Stimulated activated CD4-positive, alpha-beta T cell treated with anti-CD3 and anti-CD28 coated beads, Interleukin-1b, Interleukin-23, amount 100 ng/mL, for 4 hours (primary cell): ENCODE data around the gene ANTXR1.

Experiments
- DNase-seq, 2 donors: peaks; one replicate each; pipeline ENCODE4 v3.0.0-alpha.2; 2020; ENCODE audit warnings: low read depth in 2 of 2

The ANTXR1 gene

DNA sequence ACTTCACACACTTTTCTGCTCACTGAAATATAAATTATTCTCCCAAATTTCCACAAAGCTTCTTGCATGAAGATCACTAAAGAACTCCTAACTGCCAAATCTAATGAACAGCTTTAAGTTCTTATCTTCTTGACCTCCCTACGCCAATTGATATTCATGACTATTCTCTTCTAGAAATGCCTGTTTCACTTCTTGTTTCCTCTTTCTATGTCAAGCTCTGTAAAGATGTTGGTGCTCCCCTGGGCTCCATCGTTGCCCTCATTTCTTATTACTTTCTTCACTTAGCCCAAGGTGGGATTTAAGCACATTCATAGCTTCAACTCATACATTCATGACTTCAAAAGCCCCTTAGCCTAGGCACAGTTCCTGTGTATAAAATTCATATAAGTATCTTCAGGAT lies 9.2 kb upstream of the ANTXR1 start:
- DNase-seq = no peak

GRCh38 chr2:69007169-69007568 lies 5.8 kb upstream of the ANTXR1 start:
- DNase-seq = no peak

DNA sequence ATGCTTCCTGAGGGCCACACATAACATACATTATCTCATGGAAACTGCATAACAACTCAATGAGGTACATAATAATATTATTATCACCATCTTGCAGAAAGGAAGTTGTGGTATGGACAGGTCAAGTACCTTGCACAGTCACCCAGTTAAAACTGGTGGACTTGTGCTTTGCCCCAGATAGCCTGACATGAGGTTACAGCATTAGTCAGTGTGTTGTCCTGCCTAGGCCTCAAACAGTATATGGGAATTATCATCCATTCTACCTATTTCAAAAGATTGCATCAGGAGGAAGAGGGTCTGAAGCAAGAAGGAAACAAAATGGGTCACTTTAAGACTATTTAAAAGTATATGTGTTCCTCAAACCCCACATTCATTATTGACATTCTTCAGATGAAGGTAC lies 5.4 kb upstream of the ANTXR1 start:
- no peak for DNase-seq

- DNase-seq = no peak
Observed at GRCh38 chr2:69010437-69011194, 2.4 kb upstream of the ANTXR1 start.

- DNase-seq = no peak
Observed at GRCh38 chr2:69011611-69012157, 1.3 kb upstream of the ANTXR1 start.

DNA sequence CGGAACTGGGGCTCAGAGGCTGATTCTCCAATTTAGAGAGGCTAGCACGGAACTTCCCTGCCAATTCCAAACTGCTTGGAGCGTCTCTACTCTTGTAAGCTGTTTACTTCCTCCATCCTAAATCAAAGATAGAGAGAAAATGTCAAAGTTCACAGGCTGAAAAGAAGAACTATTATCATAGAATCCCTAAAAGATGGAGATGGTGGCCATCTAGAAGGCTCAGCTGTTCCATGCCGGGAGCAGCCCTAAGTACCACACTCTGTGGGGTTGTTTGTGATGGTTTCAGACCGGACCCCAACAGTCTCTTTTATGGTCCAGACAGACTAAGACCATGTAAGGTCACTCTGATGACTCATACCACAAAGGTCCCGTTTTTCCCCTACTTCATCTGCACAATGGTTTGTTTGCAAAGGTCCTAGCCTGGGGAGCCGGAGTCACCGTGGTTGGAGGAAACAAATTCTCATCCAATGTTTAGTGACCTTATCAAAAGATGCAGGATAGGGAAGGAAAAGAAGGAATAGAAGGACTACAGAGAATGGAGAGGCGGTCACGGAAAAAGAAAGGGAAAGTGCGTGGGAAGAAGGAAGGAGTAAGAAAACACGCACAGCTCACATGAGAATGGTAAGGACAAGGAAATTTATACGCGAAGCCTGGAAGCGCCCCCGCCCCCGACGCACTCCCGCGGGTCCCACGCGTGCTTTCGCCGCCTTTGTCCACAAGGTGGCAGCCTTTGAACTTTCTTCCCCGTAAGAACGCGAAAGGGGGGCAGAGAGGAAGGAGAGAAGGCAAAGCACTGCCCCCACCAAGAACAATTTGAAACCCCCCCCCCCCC lies 453 bp upstream of the ANTXR1 start:
- peak; percentile 22 to 42 for DNase-seq

DNA sequence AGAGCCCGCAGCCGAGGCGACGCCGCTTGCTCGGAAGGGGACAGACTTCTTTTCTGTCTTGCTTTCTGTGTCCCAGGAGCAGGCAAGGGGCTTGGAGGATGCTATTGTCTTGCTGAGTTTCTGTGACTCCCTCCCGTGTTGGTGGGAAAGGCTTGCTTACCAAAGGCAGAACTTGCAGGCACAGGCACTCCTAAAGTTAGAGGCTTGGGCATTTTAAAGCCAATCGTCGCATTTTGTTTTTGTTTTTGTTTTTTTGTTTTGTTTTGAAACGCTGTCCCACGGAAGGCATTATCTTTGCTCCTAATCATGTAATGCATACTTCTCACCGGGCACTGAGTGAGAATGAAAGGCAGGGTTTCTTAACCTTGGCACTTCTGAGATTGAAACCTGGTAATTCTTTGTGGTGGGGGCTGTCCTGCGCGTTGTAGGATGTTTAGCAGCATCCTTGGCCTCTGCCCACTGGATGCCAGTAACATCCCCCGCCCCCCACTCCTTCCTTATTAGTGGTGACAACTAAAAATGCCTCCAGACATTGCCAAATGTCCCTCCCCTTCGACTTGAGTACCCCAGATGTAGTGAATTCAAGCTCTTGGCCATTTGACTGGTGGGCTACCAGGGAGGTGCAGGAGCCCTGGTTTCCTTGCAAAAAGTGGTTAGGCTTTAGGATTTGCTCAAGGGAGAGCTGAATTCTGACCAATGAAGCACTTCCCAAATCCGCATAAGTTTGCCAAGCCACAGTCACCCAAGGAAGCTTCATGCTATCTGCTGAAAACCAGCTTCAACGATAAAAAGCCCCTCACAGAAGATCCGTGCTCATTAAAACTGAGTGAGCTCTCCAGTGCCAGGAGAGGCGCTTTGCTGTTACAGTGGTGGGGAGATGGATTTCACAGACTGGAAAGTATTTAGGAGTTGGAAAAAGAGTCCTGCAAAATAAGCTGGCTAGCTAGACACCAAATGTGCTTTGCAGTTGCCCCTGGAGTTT lies 1.2 kb downstream of the ANTXR1 start:
- DNase-seq = no peak

DNA sequence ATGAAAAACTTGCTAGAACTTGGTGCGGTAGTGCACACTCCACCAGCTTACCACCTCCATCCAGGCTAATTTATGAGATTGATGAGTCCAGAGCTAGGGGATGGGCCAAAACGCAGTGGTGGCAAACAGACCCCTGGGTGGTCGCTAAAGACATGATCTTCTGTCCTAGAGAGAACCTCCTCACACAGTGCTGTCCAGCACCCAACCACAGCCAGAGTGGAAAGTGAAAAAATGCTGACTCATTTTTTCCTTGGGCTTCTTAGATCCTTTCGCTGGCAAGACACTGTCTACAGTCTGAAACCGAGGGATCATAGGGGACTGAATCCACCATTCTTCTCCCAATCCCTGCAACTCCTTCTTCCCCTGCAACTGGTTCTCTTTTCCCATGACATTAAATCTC lies 4.1 kb downstream of the ANTXR1 start:
- DNase-seq = no peak

DNA sequence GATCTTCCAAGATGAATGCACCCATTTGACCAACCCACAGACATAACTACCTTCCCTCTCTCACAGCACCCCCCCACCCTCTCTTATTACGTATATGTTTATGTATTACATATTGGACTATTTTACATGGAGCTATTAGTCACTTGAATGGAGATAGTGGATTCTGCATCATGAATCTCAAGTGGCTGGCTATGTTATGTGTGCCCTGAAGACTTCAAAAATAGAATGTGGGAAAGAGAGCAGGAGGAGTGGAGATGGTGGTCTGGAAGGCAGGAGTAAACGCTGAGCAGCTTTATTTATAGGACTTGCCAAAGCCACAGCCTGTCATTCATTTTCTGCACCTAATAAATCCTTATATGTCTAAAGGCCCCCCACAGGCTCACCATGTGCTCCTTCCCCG lies 4.9 kb downstream of the ANTXR1 start:
- no peak for DNase-seq

DNA sequence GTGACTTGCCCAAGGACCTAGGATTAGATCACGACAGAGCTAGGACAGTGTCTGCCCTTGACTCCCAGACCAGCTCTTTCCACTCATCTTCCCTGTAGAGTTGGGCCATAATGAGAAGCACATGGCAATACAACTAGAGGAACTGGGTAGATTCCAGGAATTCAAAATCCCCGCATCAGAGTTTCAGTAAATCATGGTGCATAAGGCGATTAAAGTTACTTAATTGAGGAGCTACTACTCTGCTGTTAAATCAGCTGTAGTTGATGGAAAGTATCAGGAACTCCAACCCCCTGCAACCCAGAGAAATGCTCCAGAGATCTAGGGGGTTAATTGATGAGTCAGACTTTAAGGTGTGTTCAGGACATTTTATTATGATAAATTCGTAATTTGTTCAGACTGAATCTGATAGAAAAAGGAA lies 5.7 kb downstream of the ANTXR1 start:
- no peak for DNase-seq

DNA sequence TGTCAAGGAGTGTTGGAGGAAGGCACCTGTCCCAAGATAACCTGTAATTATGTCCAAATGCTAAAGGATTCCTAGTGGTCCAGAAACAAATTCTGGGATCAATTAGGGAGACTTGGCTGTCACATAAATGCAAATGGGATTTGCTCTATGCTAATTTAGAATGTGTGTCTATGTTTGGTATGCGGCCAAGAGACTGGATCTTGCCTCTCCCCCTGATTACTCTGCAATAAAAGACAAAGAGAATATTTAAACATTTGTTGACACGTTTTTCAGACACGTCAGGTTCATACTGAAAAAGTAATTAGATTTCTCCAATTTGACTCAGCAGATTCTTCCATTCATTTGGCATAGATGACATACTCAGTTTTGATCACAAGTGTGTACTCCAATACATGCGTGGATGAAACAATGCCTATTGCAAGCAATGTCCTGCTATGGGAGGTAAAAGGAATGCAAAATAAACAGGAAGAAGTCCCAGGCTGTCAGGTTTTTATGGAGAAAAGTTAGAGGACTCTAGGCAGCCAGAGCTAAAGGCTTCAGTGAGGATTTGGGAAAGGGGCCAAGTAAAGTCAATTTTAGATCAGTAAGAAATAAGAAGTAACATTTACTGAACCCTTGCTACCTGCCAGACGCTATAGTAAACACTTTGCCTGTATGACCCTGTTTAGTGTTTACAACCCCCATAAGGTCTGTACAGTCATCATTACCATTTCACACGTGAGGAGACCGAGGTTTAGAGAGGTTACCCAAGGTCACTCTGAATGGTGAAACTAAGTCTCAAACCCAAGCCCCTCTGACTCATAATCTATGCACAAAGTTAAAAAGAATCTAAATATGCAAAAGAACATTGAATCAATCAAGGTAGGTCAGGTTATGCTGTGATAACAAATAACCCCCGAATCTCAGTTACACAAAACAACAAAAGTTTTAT lies 7.8 kb downstream of the ANTXR1 start:
- DNase-seq = no peak

GRCh38 chr2:69021727-69022126 lies 8.7 kb downstream of the ANTXR1 start:
- DNase-seq = no peak

GRCh38 chr2:69022548-69022947 lies 9.6 kb downstream of the ANTXR1 start:
- no peak for DNase-seq

DNA sequence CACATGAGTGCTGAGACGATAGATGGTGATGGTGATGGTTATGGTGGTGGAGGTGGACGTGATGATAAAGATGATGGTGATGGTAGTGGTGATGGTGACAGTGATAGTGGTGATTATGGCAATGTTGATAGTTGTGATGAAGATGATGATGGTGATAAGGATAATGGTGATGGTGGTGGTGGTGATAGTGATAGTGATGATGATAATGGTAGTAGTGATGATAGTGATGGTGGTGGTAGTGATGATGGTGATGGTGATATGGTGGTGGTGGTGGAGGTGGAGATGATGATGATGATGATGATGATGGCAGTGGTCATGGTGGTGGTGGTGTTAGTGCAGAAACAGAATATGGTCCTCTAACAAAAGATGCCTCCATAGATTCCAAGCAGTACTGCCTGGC lies 10.3 kb downstream of the ANTXR1 start:
- DNase-seq = no peak

DNA sequence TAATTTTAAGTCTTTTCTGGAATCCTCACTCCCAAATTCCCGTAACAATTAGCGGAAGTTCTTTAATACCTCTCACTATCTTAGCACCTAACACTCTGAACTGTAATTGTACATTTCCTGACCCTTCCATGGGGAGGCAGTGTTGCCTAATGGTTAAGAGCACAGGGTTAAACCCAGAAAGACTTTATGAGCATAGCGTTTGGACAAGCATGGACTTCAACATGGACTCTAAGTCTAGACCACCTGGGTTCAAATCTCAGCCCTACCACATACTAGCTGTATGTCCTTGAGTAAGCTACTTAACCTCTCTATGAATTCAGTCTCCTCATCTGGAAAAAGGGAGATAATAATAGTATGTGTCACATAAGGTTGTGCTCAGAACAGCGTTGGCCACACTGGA lies 13.0 kb downstream of the ANTXR1 start:
- no peak for DNase-seq

- no peak for DNase-seq
Observed at GRCh38 chr2:69026691-69027459, 13.9 kb downstream of the ANTXR1 start.

DNA sequence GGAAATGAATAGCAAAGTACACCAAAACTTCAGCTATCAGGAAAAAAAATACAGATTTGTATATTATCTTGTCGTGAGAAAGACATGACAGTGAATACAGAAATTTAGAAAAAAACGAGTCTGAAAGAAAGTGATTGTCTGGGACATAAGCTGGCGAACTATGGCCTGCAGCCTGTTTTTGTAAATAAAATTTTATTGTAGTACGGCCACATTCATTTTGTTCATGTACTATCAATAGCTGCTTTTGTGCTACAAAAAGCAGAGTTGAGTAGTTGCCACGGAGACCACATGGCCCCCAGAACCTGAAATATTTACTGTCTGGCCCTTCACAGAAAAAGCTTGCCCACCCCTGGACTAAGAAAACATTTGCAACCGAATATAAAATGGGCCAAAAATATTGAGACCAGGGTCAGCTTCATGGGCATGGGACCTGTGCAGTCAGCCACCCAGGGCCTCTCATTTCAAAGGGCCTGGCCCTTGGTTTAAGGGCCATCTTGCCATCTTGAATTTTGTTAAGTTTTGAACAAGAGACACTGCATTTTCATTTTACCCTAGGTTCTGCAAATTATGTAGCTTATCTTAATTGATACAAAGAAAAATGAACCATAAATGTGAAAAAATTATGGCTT lies 17.9 kb downstream of the ANTXR1 start:
- no peak for DNase-seq

DNA sequence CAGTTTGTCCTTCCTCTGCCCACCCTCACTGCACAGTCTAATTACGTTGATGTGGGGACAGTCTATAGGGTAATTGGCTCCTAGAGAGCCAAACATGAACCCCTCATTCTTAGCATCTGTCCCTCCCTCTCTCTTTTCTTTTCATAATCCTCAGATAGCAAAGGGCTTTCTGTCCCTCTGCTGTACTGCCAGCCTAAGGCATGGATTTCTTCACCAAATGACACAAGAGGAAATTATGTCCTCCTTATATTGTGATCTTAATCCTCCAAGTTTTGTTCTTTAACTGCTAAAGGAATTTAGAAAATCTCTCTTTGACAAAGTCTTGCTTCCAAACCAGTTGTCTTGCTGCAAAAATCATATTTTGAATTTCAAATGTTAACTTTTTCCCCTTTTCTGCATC lies 18.5 kb downstream of the ANTXR1 start:
- no peak for DNase-seq

GRCh38 chr2:69032336-69032735 lies 19.4 kb downstream of the ANTXR1 start:
- DNase-seq = no peak
